Measurements from ENCODE around the gene SGCB. TPM values are rescaled to one million over a fixed set of nuclear protein-coding genes. Genes with fewer than 3 reads are reported as not detected.

Gene SGCB
- total and polyA plus RNA-seq, 2 of the 4 experiments (the other 2 are of a cell fraction): 16.3 to 24.0 TPM

DNA sequence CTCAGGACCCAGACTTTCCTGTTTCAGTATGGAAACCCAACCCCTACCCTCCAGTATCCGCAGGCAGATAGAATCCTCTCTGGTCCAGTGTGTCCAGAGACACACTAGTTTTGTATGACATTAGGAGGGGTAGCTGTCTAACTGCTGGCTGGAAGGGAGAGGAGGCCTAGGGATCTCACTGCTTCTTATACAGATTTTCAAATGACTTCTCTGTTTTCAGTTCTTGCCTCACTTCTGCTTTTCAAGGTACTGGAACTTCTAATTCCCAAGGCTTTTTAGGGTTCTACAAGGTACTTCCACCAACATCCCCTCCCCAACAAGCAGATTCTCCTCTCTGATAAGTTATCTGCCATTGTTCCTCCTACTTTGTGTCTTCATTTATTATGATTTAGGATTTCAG lies 6.1 kb downstream of the SGCB start:
- Histone ChIP-seq H3K4me2 (ENCODE audit: low read depth, low read length) (no peak overlapping the region), H3K56ac (ENCODE audit: extremely low read depth, insufficient read depth, low read length) (no peak overlapping the region), H3K9me1 (ENCODE audit: insufficient read depth, low read length) (peaks cover 11% of the 10 kb centered on the region), H3K4me3 (ENCODE audit: insufficient read depth, low read depth, low read length) (no peak overlapping the region), H3K23ac (ENCODE audit: low read depth, low read length) (no peak overlapping the region), H3K36me3 (ENCODE audit: control insufficient read depth, insufficient read depth, low read length) (peaks cover 19% of the 10 kb centered on the region), H3K27me3 (ENCODE audit: control insufficient read depth, insufficient read depth, low read length) (no peaks in the 10 kb centered on the region), H4K5ac (ENCODE audit: low read depth, low read length) (no peak overlapping the region), H4K20me1 (ENCODE audit: insufficient read depth, low read length) (peaks cover 6% of the 10 kb centered on the region; the same call in 1 of the 2 replicates), H3K14ac (replicated peaks; ENCODE audit: low read depth, low read length) (no peak overlapping the region), H2AFZ (replicated peaks; ENCODE audit: low read length, poor library complexity) (no peak overlapping the region), H3K9me3 (ENCODE audit: control insufficient read depth, insufficient read depth, low read length) (no peaks in the 10 kb centered on the region), H2AK9ac (replicated peaks; ENCODE audit: low read depth, low read length, poor library complexity) (no peak overlapping the region), H3K18ac (ENCODE audit: low read depth, low read length) (no peak overlapping the region), H3K4me1 (ENCODE audit: control insufficient read depth, insufficient read depth, low read length) (0 out of 2 replicates have a peak, but pooled peaks cover 4% of the 10 kb centered on the region), H2AK5ac (ENCODE audit: low read depth, low read length) (no peak overlapping the region), H3K27ac (ENCODE audit: insufficient read depth, low read length) (no peak overlapping the region; the same call in 1 of the 2 replicates), H3K9ac (ENCODE audit: low read depth, low read length) (no peak overlapping the region), H3K4ac (ENCODE audit: low read depth, low read length) (no peak overlapping the region), H2BK20ac (ENCODE audit: low read depth, low read length) (no peak overlapping the region), H3K79me1 (ENCODE audit: low read depth in 1 of 2, low read length in 2 of 2) (peaks cover 29 to 47% of the 10 kb centered on the region in 2 experiments), H4K91ac (ENCODE audit: insufficient read depth, low read depth, low read length) (no peak overlapping the region), H4K8ac (ENCODE audit: low read depth in 2 of 2, low read length in 2 of 2) (no peak overlapping the region), H2BK120ac (ENCODE audit: low read depth, low read length) (no peak overlapping the region), H2BK15ac (ENCODE audit: low read depth, low read length) (no peak overlapping the region), H2BK5ac (ENCODE audit: low read depth, low read length, poor library complexity, severe bottlenecking) (no peak overlapping the region)
- no peak for DNase-seq
- BruUV-seq (replicated peaks): no TSS peak
- no peak for ATAC-seq (ENCODE audit: low read depth)
- in situ Hi-C loops (cut with MboI; ENCODE audit: low sequenced_read_pairs) (loop anchor here (10.0 kb wide), 1 partner anchor 137 kb away; no protein-coding TSS in a partner anchor), intact Hi-C loops (cut with micrococcal nuclease) (no loop called here), dilution Hi-C loops (cut with HindIII; ENCODE audit: low sequenced_read_pairs, unreplicated experiment) (no loop called here)
- POLR2A ChIA-PET (ENCODE audit: unreplicated experiment): no interaction called here
- CTCF ChIA-PET: no interaction called here
- no peak for TF ChIP-seq MAFK (IDR thresholded peaks at IDR 0.05; ENCODE audit: low read depth, low read length)
- no peak for TF ChIP-seq RAD21 (IDR thresholded peaks at IDR 0.05; ENCODE audit: low read length)
- no peak for TF ChIP-seq RCOR1 (IDR thresholded peaks at IDR 0.05; ENCODE audit: insufficient replicate concordance, low read length)
- TF ChIP-seq RFX5 (IDR thresholded peaks at IDR 0.05; ENCODE audit: low read depth, low read length): no peak
- no peak for TF ChIP-seq CEBPB (IDR thresholded peaks at IDR 0.05; ENCODE audit: low read depth, low read length)
- TF ChIP-seq FOS (IDR thresholded peaks at IDR 0.05; ENCODE audit: low read depth, low read length): no peak
- TF ChIP-seq CHD1 (IDR thresholded peaks at IDR 0.05; ENCODE audit: low read depth, low read length): no peak
- no peak for TF ChIP-seq SMC3 (IDR thresholded peaks at IDR 0.05; ENCODE audit: low read depth, low read length)
- TF ChIP-seq, protein P1, sequence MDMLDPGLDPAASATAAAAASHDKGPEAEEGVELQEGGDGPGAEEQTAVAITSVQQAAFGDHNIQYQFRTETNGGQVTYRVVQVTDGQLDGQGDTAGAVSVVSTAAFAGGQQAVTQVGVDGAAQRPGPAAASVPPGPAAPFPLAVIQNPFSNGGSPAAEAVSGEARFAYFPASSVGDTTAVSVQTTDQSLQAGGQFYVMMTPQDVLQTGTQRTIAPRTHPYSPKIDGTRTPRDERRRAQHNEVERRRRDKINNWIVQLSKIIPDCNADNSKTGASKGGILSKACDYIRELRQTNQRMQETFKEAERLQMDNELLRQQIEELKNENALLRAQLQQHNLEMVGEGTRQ (IDR thresholded peaks at IDR 0.05; ENCODE audit: low read depth, low read length): no peak
- no peak for TF ChIP-seq MXI1 (IDR thresholded peaks at IDR 0.05; ENCODE audit: borderline replicate concordance, low read depth, low read length)
- no peak for TF ChIP-seq NFE2L2 (IDR thresholded peaks at IDR 0.05; ENCODE audit: low read depth, low read length)
- no peak for TF ChIP-seq MAZ (IDR thresholded peaks at IDR 0.05; ENCODE audit: borderline replicate concordance, low read depth, low read length)
- TF ChIP-seq, protein P2, sequence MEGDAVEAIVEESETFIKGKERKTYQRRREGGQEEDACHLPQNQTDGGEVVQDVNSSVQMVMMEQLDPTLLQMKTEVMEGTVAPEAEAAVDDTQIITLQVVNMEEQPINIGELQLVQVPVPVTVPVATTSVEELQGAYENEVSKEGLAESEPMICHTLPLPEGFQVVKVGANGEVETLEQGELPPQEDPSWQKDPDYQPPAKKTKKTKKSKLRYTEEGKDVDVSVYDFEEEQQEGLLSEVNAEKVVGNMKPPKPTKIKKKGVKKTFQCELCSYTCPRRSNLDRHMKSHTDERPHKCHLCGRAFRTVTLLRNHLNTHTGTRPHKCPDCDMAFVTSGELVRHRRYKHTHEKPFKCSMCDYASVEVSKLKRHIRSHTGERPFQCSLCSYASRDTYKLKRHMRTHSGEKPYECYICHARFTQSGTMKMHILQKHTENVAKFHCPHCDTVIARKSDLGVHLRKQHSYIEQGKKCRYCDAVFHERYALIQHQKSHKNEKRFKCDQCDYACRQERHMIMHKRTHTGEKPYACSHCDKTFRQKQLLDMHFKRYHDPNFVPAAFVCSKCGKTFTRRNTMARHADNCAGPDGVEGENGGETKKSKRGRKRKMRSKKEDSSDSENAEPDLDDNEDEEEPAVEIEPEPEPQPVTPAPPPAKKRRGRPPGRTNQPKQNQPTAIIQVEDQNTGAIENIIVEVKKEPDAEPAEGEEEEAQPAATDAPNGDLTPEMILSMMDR (conservative IDR thresholded peaks at IDR 0.05; ENCODE audit: low read depth, low read length): no peak
- TF ChIP-seq, protein P3, sequence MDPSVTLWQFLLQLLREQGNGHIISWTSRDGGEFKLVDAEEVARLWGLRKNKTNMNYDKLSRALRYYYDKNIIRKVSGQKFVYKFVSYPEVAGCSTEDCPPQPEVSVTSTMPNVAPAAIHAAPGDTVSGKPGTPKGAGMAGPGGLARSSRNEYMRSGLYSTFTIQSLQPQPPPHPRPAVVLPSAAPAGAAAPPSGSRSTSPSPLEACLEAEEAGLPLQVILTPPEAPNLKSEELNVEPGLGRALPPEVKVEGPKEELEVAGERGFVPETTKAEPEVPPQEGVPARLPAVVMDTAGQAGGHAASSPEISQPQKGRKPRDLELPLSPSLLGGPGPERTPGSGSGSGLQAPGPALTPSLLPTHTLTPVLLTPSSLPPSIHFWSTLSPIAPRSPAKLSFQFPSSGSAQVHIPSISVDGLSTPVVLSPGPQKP (IDR thresholded peaks at IDR 0.05; ENCODE audit: borderline replicate concordance, low read depth, low read length): no peak
- no peak for TF ChIP-seq BHLHE40 (IDR thresholded peaks at IDR 0.05; ENCODE audit: low read depth, low read length)
- no peak for TF ChIP-seq POLR2A (IDR thresholded peaks at IDR 0.05; ENCODE audit: low read depth, low read length)
- no CpG with 5 or more reads among the region's 1 CpG for WGBS, 2 experiments (ENCODE audit: extremely low coverage in 2 of 2, insufficient read length in 1 of 2)

Measured in IMR-90 (cell line).